Astrocyte of the cerebellum (primary cell): ENCODE measurements around the gene GALNT14.

Experiments
- DNase-seq: peaks from one replicate; pipeline ENCODE4 v3.0.0-alpha.2; 2011; ENCODE audit warnings: low read depth
- H3K4me3 ChIP-seq: 2 replicates; pipeline ENCODE4 v1.5.1; 2011; ENCODE audit warnings: mild to moderate bottlenecking, low read depth, low read length, moderate library complexity
- in situ Hi-C: cut with HindIII; loops from 2 replicates; pipeline ENCODE4 v1.10.0; 2017; ENCODE audit warnings: low sequenced_read_pairs
- TF ChIP-seq, protein P1 (sequence below): IDR thresholded peaks from 2 replicates; pipeline ENCODE4 v1.5.1; 2012; ENCODE audit warnings: low read length, low read depth, moderate library complexity, mild to moderate bottlenecking; ENCODE audit errors: missing control alignments

Gene GALNT14

DNA sequence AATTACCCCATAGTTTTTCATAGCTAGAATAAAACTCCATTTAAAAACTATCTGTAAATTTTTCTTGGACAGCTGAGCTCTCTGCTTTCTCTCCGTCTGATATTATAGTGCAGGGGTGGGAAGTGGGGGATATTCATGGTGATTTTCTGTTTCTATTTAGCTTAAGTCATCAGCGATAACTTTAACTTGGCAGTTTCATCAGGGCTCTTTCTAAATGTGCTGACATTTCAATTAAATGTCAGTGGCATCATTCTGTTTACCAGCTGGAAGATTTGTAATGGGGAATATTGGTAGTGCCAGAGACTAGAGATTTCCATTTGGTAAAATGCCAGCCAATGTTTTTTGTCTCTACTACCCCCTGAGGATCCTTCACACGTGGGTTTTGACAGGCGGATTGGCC, 277.5 kb downstream of the GALNT14 start:
- TF ChIP-seq, protein P1, sequence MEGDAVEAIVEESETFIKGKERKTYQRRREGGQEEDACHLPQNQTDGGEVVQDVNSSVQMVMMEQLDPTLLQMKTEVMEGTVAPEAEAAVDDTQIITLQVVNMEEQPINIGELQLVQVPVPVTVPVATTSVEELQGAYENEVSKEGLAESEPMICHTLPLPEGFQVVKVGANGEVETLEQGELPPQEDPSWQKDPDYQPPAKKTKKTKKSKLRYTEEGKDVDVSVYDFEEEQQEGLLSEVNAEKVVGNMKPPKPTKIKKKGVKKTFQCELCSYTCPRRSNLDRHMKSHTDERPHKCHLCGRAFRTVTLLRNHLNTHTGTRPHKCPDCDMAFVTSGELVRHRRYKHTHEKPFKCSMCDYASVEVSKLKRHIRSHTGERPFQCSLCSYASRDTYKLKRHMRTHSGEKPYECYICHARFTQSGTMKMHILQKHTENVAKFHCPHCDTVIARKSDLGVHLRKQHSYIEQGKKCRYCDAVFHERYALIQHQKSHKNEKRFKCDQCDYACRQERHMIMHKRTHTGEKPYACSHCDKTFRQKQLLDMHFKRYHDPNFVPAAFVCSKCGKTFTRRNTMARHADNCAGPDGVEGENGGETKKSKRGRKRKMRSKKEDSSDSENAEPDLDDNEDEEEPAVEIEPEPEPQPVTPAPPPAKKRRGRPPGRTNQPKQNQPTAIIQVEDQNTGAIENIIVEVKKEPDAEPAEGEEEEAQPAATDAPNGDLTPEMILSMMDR, result no peak
- in situ Hi-C loops, result no loop called here
- H3K4me3 ChIP-seq, result no peak overlapping the region
- no peak for DNase-seq
